SK-N-SH (cell line): ENCODE data around the gene TMEM132D.

Experiments used
- NRF1 ChIP-seq: IDR thresholded peaks from 2 replicates; pipeline ENCODE4 v1.6.1; 2012; ENCODE audit warnings: low read depth, mild to moderate bottlenecking, low read length
- SIN3A ChIP-seq: IDR thresholded peaks from 2 replicates; pipeline ENCODE4 v1.6.1; 2012; ENCODE audit warnings: low read depth, mild to moderate bottlenecking, low read length, moderate library complexity, borderline replicate concordance
- USF1 ChIP-seq: IDR thresholded peaks from 2 replicates; pipeline ENCODE4 v1.4.0; 2012; ENCODE audit warnings: low read depth, borderline replicate concordance
- TF ChIP-seq, protein P1 (sequence below): fragments of 200-600 bp; sonication (generic); IDR thresholded peaks from 2 replicates; pipeline ENCODE4 v1.6.1; 2017; ENCODE audit warnings: antibody characterized with exemption, mild to moderate bottlenecking, moderate library complexity
- TF ChIP-seq, protein P2 (sequence below): IDR thresholded peaks from 2 replicates; pipeline ENCODE4 v1.4.0; 2012; ENCODE audit warnings: low read depth

DNA sequence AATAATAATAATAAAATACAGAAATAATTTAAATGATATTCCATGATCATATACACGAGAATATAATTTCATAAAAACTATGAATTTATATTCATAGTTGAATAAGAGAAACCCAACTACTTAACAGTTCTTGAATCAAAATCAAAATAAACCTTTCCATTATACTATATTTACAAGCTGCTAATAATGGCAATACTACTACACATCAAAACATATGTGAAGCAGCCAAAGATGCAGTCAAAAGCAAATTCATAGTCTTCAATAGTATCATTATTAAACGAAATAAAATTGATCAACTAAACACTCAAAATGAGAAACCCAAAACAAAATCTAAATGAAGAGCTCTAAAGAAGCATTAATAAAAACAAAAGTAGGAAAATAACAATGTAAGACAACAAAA is 197.1 kb downstream of the TMEM132D start:
- TF ChIP-seq USF1 (no peak), NRF1 (no peak), SIN3A (no peak)
- TF ChIP-seq, protein P1, sequence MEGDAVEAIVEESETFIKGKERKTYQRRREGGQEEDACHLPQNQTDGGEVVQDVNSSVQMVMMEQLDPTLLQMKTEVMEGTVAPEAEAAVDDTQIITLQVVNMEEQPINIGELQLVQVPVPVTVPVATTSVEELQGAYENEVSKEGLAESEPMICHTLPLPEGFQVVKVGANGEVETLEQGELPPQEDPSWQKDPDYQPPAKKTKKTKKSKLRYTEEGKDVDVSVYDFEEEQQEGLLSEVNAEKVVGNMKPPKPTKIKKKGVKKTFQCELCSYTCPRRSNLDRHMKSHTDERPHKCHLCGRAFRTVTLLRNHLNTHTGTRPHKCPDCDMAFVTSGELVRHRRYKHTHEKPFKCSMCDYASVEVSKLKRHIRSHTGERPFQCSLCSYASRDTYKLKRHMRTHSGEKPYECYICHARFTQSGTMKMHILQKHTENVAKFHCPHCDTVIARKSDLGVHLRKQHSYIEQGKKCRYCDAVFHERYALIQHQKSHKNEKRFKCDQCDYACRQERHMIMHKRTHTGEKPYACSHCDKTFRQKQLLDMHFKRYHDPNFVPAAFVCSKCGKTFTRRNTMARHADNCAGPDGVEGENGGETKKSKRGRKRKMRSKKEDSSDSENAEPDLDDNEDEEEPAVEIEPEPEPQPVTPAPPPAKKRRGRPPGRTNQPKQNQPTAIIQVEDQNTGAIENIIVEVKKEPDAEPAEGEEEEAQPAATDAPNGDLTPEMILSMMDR: no peak
- TF ChIP-seq, protein P2, sequence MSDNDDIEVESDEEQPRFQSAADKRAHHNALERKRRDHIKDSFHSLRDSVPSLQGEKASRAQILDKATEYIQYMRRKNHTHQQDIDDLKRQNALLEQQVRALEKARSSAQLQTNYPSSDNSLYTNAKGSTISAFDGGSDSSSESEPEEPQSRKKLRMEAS: no peak
